Measurements from ENCODE around the gene CIAPIN1.
"Not testable (repeated sequence)": the region's sequence is repeated elsewhere in the genome, so short reads cannot be mapped to it uniquely, and the experiment has no call there.

The CIAPIN1 gene

GRCh38 chr16:57440551-57440950 lies 6.6 kb downstream of the CIAPIN1 start:
- not testable (repeated sequence) for DNase-seq (ENCODE audit: low read depth in 2 of 2)

GRCh38 chr16:57439947-57440346 lies 7.2 kb downstream of the CIAPIN1 start:
- not testable (repeated sequence) for DNase-seq (ENCODE audit: low read depth in 2 of 2)

GRCh38 chr16:57435838-57436237 lies 11.3 kb downstream of the CIAPIN1 start:
- no peak for DNase-seq (ENCODE audit: low read depth in 2 of 2)

- DNase-seq (ENCODE audit: low read depth in 2 of 2) = no peak
Observed at GRCh38 chr16:57434003-57434402, 13.2 kb downstream of the CIAPIN1 start.

- DNase-seq (ENCODE audit: low read depth in 2 of 2) = no peak
Observed at GRCh38 chr16:57432989-57433388, 14.2 kb downstream of the CIAPIN1 start.

GRCh38 chr16:57432505-57432904 lies 14.7 kb downstream of the CIAPIN1 start:
- DNase-seq (ENCODE audit: low read depth in 2 of 2) = no peak

- no peak for DNase-seq (ENCODE audit: low read depth in 2 of 2)
Observed at GRCh38 chr16:57430955-57431354, 16.2 kb downstream of the CIAPIN1 start.

GRCh38 chr16:57427824-57428223 lies 19.4 kb downstream of the CIAPIN1 start:
- DNase-seq (ENCODE audit: low read depth in 2 of 2) = no peak

GRCh38 chr16:57427307-57427706 lies 19.9 kb downstream of the CIAPIN1 start:
- DNase-seq (ENCODE audit: low read depth in 2 of 2) = no peak

GRCh38 chr16:57426356-57426755 lies 20.8 kb downstream of the CIAPIN1 start:
- no peak for DNase-seq (ENCODE audit: low read depth in 2 of 2)

GRCh38 chr16:57424583-57424982 lies 22.6 kb downstream of the CIAPIN1 start:
- DNase-seq (ENCODE audit: low read depth in 2 of 2) = no peak

GRCh38 chr16:57423152-57423551 lies 24.0 kb downstream of the CIAPIN1 start:
- DNase-seq (ENCODE audit: low read depth in 2 of 2) = no peak

GRCh38 chr16:57422026-57422944 lies 24.9 kb downstream of the CIAPIN1 start:
- DNase-seq (ENCODE audit: low read depth in 2 of 2) = no peak

GRCh38 chr16:57419506-57419905 lies 27.7 kb downstream of the CIAPIN1 start:
- no peak for DNase-seq (ENCODE audit: low read depth in 2 of 2)

GRCh38 chr16:57416084-57416483 lies 31.1 kb downstream of the CIAPIN1 start:
- DNase-seq (ENCODE audit: low read depth in 2 of 2) = no peak

GRCh38 chr16:57413733-57414132 lies 33.5 kb downstream of the CIAPIN1 start:
- DNase-seq (ENCODE audit: low read depth in 2 of 2) = no peak

GRCh38 chr16:57413301-57413730 lies 33.9 kb downstream of the CIAPIN1 start:
- no peak for DNase-seq (ENCODE audit: low read depth in 2 of 2)

- DNase-seq (ENCODE audit: low read depth in 2 of 2) = no peak
Observed at GRCh38 chr16:57412584-57412983, 34.6 kb downstream of the CIAPIN1 start.

- DNase-seq (ENCODE audit: low read depth in 2 of 2) = no peak
Observed at GRCh38 chr16:57411362-57411976, 35.7 kb downstream of the CIAPIN1 start.

GRCh38 chr16:57409870-57410587 lies 37.2 kb downstream of the CIAPIN1 start:
- DNase-seq (ENCODE audit: low read depth in 2 of 2) = no peak

- DNase-seq (ENCODE audit: low read depth in 2 of 2) = no peak
Observed at GRCh38 chr16:57409065-57409464, 38.1 kb downstream of the CIAPIN1 start.

Measured in activated CD8-positive, alpha-beta memory T cell treated with anti-CD3 and anti-CD28 coated beads for 4 hours (primary cell).